NK-92 treated with Interleukin-12 subunit alpha and Interleukin-12 subunit beta, amount 100 ng/mL, for 24 hours (cell line): Measurements from ENCODE around the gene MYCBPAP.

ENCODE experiments used
- DNase-seq: peaks from one replicate; lab custom pipeline; 2025; lab: John Stamatoyannopoulos, UW

MYCBPAP gene

GRCh38 chr17:50556803-50557202, 48.6 kb downstream of the MYCBPAP start:
- DNase-seq: no peak

- no peak for DNase-seq
Measured at GRCh38 chr17:50557630-50558029, 49.4 kb downstream of the MYCBPAP start.

GRCh38 chr17:50558091-50558490, 49.9 kb downstream of the MYCBPAP start:
- DNase-seq: no peak

- no peak for DNase-seq
Measured at GRCh38 chr17:50558581-50558940, 50.3 kb downstream of the MYCBPAP start.

GRCh38 chr17:50558941-50559614, 50.8 kb downstream of the MYCBPAP start:
- no peak for DNase-seq

GRCh38 chr17:50559674-50560184, 51.5 kb downstream of the MYCBPAP start:
- no peak for DNase-seq

- peak; percentile 15 for DNase-seq
Measured at GRCh38 chr17:50560185-50560824, 52.1 kb downstream of the MYCBPAP start, which contains the start of gene CACNA1G. Gene CACNA1G (plus strand): TSS chr17:50560715. CDS start chr17:50561460, 745 bp downstream.

- DNase-seq: no peak
Measured at GRCh38 chr17:50560931-50561745, 52.9 kb downstream of the MYCBPAP start.

GRCh38 chr17:50561746-50562141, 53.5 kb downstream of the MYCBPAP start:
- DNase-seq: no peak

GRCh38 chr17:50562242-50563091, 54.2 kb downstream of the MYCBPAP start:
- no peak for DNase-seq

GRCh38 chr17:50563092-50563511, 54.9 kb downstream of the MYCBPAP start:
- DNase-seq: no peak

- DNase-seq: no peak
Measured at GRCh38 chr17:50564916-50565315, 56.7 kb downstream of the MYCBPAP start.

GRCh38 chr17:50565402-50566350, 57.4 kb downstream of the MYCBPAP start:
- DNase-seq: no peak

GRCh38 chr17:50566886-50567285, 58.6 kb downstream of the MYCBPAP start:
- DNase-seq: no peak

GRCh38 chr17:50568659-50569058, 60.4 kb downstream of the MYCBPAP start:
- no peak for DNase-seq

- no peak for DNase-seq
Measured at GRCh38 chr17:50569592-50569991, 61.4 kb downstream of the MYCBPAP start.

- no peak for DNase-seq
Measured at GRCh38 chr17:50570032-50570431, 61.8 kb downstream of the MYCBPAP start.

- DNase-seq: no peak
Measured at GRCh38 chr17:50570528-50570927, 62.3 kb downstream of the MYCBPAP start.

GRCh38 chr17:50571681-50572080, 63.4 kb downstream of the MYCBPAP start:
- no peak for DNase-seq

- no peak for DNase-seq
Measured at GRCh38 chr17:50572541-50572940, 64.3 kb downstream of the MYCBPAP start.
